ENCODE results near the gene FMN2. TPM values are rescaled to one million over a fixed set of nuclear protein-coding genes. Genes with fewer than 3 reads are reported as not detected.

Gene FMN2
- total RNA-seq, 1 experiment from 2014 or later: 0.59 TPM

GRCh38 chr1:240242601-240243144 lies 151.0 kb downstream of the FMN2 start:
- no peaks in the 10 kb centered on the region for H4K20me1 ChIP-seq (ENCODE audit: control insufficient read depth, insufficient read depth, insufficient read length)
- Mint-ChIP-seq H3K4me1 (peaks cover 15 to 16% of the 10 kb centered on the region in 2 experiments), H3K9me3 (no peaks in the 10 kb centered on the region), H3K27ac (no peak overlapping the region), H3K36me3 (ENCODE audit: insufficient read depth in 1 of 3, low read depth in 3 of 3) (no peaks in the 10 kb centered on the region; a peak in 1 of 7 replicates), H3K27me3 (ENCODE audit: low read depth) (no peaks in the 10 kb centered on the region), H3K4me3 (no peak overlapping the region)
- H3K27ac ChIP-seq (ENCODE audit: insufficient read length, low read depth, low read length): no peak overlapping the region
- no CpG with 5 or more reads among the region's 5 CpGs for WGBS (ENCODE audit: extremely low coverage, insufficient read length, low lambda C conversion rate)
- H3K9ac ChIP-seq (ENCODE audit: extremely low read depth, insufficient read length, low read length): no peak overlapping the region
- H2AFZ ChIP-seq (ENCODE audit: low read length): no peak overlapping the region
- H3K14ac ChIP-seq (ENCODE audit: insufficient read depth, low read length): peak overlapping the region; percentile 57; the same call in 1 of the 2 replicates
- no peak for DNase-seq
- H3K79me1 ChIP-seq (ENCODE audit: insufficient read depth, low read depth, low read length, poor library complexity, severe bottlenecking): no peaks in the 10 kb centered on the region
- TF ChIP-seq, protein P1, sequence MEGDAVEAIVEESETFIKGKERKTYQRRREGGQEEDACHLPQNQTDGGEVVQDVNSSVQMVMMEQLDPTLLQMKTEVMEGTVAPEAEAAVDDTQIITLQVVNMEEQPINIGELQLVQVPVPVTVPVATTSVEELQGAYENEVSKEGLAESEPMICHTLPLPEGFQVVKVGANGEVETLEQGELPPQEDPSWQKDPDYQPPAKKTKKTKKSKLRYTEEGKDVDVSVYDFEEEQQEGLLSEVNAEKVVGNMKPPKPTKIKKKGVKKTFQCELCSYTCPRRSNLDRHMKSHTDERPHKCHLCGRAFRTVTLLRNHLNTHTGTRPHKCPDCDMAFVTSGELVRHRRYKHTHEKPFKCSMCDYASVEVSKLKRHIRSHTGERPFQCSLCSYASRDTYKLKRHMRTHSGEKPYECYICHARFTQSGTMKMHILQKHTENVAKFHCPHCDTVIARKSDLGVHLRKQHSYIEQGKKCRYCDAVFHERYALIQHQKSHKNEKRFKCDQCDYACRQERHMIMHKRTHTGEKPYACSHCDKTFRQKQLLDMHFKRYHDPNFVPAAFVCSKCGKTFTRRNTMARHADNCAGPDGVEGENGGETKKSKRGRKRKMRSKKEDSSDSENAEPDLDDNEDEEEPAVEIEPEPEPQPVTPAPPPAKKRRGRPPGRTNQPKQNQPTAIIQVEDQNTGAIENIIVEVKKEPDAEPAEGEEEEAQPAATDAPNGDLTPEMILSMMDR (conservative IDR thresholded peaks at IDR 0.05): no peak
- no peak overlapping the region for H2BK12ac ChIP-seq (ENCODE audit: insufficient read length, low read depth, low read length)
- H3K27me3 ChIP-seq (ENCODE audit: insufficient read depth, low read length): no peaks in the 10 kb centered on the region
- no peak overlapping the region for H2AK5ac ChIP-seq (ENCODE audit: insufficient read length, low read length)
- no peak overlapping the region for H3K4ac ChIP-seq (ENCODE audit: low read depth, low read length)
- H3K23me2 ChIP-seq (ENCODE audit: insufficient read length, low read depth, low read length, poor library complexity, severe bottlenecking): no peaks in the 10 kb centered on the region
- no peak overlapping the region for H4K8ac ChIP-seq (replicated peaks; ENCODE audit: insufficient read length, low read depth, low read length)
- H3K4me2 ChIP-seq (ENCODE audit: insufficient read depth, insufficient read length, low read length): no peak overlapping the region
- no peaks in the 10 kb centered on the region for H3K4me1 ChIP-seq (ENCODE audit: insufficient read depth, low read length)
- no peak overlapping the region for H2BK120ac ChIP-seq (ENCODE audit: low read depth, low read length, poor library complexity, severe bottlenecking)
- no peak overlapping the region for H3T11ph ChIP-seq (ENCODE audit: low read length)
- H3K56ac ChIP-seq (ENCODE audit: insufficient read length, low read depth, low read length): no peak overlapping the region
- no peak overlapping the region for H2BK15ac ChIP-seq (ENCODE audit: low read depth, low read length)
- H4K91ac ChIP-seq (ENCODE audit: insufficient read length, low read depth, low read length): no peak overlapping the region
- H4K5ac ChIP-seq (ENCODE audit: insufficient read length, low read depth, low read length): no peak overlapping the region
- H2BK5ac ChIP-seq (ENCODE audit: insufficient read length, low read length): no peak overlapping the region
- no peaks in the 10 kb centered on the region for H3K79me2 ChIP-seq (ENCODE audit: insufficient read depth, low read length)
- H3K9me3 ChIP-seq (ENCODE audit: control insufficient read depth, low read depth, low read length): no peaks in the 10 kb centered on the region
- no peak overlapping the region for H3K23ac ChIP-seq (ENCODE audit: insufficient read length, low read depth, low read length)
- no peak overlapping the region for H3K18ac ChIP-seq (ENCODE audit: insufficient read length, low read depth, low read length)
- H2BK20ac ChIP-seq (ENCODE audit: low read depth, low read length, poor library complexity, severe bottlenecking): no peak overlapping the region
